ENCODE measurements around the gene VAV1. TPM values are rescaled to one million over a fixed set of nuclear protein-coding genes. Genes with fewer than 3 reads are reported as not detected.

VAV1 gene
- polyA plus RNA-seq, 1 donor from 2014 or later = not detected

GRCh38 chr19:6723738-6724137 is 48.8 kb upstream of the VAV1 start:
- Histone ChIP-seq H3K79me2 (replicated peaks; ENCODE audit: insufficient read depth, low read length) (no peaks in the 10 kb centered on the region), H4K20me1 (ENCODE audit: insufficient read depth) (no peaks in the 10 kb centered on the region), H3K9me2 (ENCODE audit: insufficient read depth, low read length) (no peaks in the 10 kb centered on the region), H3F3A (ENCODE audit: insufficient read depth, low read length, poor library complexity, severe bottlenecking) (no peaks in the 10 kb centered on the region), H3K27ac (ENCODE audit: low read length) (no peak overlapping the region), H3K36me3 (ENCODE audit: insufficient read depth, low read length) (no peaks in the 10 kb centered on the region), H3K27me3 (ENCODE audit: insufficient read depth, low read depth, low read length) (no peaks in the 10 kb centered on the region), H3K4me2 (ENCODE audit: low read length) (no peak overlapping the region), H3K9me3 (ENCODE audit: low read length) (no peaks in the 10 kb centered on the region), H2AFZ (ENCODE audit: low read depth, low read length) (no peak overlapping the region), H3K4me3 (ENCODE audit: low read length) (no peak overlapping the region), H3K9ac (ENCODE audit: low read length) (no peak overlapping the region)
- no peak for TF ChIP-seq TAF1 (IDR thresholded peaks at IDR 0.05; ENCODE audit: low read depth)
- TF ChIP-seq, protein P1, sequence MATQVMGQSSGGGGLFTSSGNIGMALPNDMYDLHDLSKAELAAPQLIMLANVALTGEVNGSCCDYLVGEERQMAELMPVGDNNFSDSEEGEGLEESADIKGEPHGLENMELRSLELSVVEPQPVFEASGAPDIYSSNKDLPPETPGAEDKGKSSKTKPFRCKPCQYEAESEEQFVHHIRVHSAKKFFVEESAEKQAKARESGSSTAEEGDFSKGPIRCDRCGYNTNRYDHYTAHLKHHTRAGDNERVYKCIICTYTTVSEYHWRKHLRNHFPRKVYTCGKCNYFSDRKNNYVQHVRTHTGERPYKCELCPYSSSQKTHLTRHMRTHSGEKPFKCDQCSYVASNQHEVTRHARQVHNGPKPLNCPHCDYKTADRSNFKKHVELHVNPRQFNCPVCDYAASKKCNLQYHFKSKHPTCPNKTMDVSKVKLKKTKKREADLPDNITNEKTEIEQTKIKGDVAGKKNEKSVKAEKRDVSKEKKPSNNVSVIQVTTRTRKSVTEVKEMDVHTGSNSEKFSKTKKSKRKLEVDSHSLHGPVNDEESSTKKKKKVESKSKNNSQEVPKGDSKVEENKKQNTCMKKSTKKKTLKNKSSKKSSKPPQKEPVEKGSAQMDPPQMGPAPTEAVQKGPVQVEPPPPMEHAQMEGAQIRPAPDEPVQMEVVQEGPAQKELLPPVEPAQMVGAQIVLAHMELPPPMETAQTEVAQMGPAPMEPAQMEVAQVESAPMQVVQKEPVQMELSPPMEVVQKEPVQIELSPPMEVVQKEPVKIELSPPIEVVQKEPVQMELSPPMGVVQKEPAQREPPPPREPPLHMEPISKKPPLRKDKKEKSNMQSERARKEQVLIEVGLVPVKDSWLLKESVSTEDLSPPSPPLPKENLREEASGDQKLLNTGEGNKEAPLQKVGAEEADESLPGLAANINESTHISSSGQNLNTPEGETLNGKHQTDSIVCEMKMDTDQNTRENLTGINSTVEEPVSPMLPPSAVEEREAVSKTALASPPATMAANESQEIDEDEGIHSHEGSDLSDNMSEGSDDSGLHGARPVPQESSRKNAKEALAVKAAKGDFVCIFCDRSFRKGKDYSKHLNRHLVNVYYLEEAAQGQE (IDR thresholded peaks at IDR 0.05; ENCODE audit: borderline replicate concordance) = no peak
- TF ChIP-seq RAD21 (conservative IDR thresholded peaks at IDR 0.05) = no peak
- no peak for TF ChIP-seq MXI1 (conservative IDR thresholded peaks at IDR 0.05; ENCODE audit: poor library complexity, severe bottlenecking)
- TF ChIP-seq EP300 (conservative IDR thresholded peaks at IDR 0.05; ENCODE audit: poor library complexity, severe bottlenecking) = no peak
- no peak for TF ChIP-seq CTCF (IDR thresholded peaks at IDR 0.05; ENCODE audit: poor library complexity, severe bottlenecking)
- no peak for TF ChIP-seq EZH2 (IDR thresholded peaks at IDR 0.05; ENCODE audit: borderline replicate concordance, insufficient read depth, low read length, poor library complexity, severe bottlenecking)
- no peak for TF ChIP-seq POLR2AphosphoS5 (IDR thresholded peaks at IDR 0.05)
- TF ChIP-seq SMC3 (conservative IDR thresholded peaks at IDR 0.05; ENCODE audit: poor library complexity) = no peak

GRCh38 chr19:6724631-6725492 is 47.6 kb upstream of the VAV1 start:
- no peak overlapping the region for H3K4me2 ChIP-seq (ENCODE audit: low read length)
- no peaks in the 10 kb centered on the region for H3K79me2 ChIP-seq (replicated peaks; ENCODE audit: insufficient read depth, low read length)
- no peak overlapping the region for H3K9ac ChIP-seq (ENCODE audit: low read length)
- TF ChIP-seq EP300 (conservative IDR thresholded peaks at IDR 0.05; ENCODE audit: poor library complexity, severe bottlenecking) = no peak
- no peak for TF ChIP-seq TAF1 (IDR thresholded peaks at IDR 0.05; ENCODE audit: low read depth)
- TF ChIP-seq RAD21 (conservative IDR thresholded peaks at IDR 0.05) = no peak
- TF ChIP-seq EZH2 (IDR thresholded peaks at IDR 0.05; ENCODE audit: borderline replicate concordance, insufficient read depth, low read length, poor library complexity, severe bottlenecking) = no peak
- TF ChIP-seq, protein P1 (IDR thresholded peaks at IDR 0.05; ENCODE audit: borderline replicate concordance) = no peak
- no peak for TF ChIP-seq SMC3 (conservative IDR thresholded peaks at IDR 0.05; ENCODE audit: poor library complexity)
- TF ChIP-seq MXI1 (conservative IDR thresholded peaks at IDR 0.05; ENCODE audit: poor library complexity, severe bottlenecking) = no peak
- no peak for TF ChIP-seq POLR2AphosphoS5 (IDR thresholded peaks at IDR 0.05)
- TF ChIP-seq CTCF (IDR thresholded peaks at IDR 0.05; ENCODE audit: poor library complexity, severe bottlenecking) = no peak
- no peaks in the 10 kb centered on the region for H4K20me1 ChIP-seq (ENCODE audit: insufficient read depth)
- H3K27me3 ChIP-seq (ENCODE audit: insufficient read depth, low read depth, low read length) = no peaks in the 10 kb centered on the region
- H2AFZ ChIP-seq (ENCODE audit: low read depth, low read length) = no peak overlapping the region
- H3K36me3 ChIP-seq (ENCODE audit: insufficient read depth, low read length) = no peaks in the 10 kb centered on the region
- no peaks in the 10 kb centered on the region for H3K9me3 ChIP-seq (ENCODE audit: low read length)
- H3K27ac ChIP-seq (ENCODE audit: low read length) = no peak overlapping the region
- H3F3A ChIP-seq (ENCODE audit: insufficient read depth, low read length, poor library complexity, severe bottlenecking) = no peaks in the 10 kb centered on the region
- no peak overlapping the region for H3K4me3 ChIP-seq (ENCODE audit: low read length)
- no peaks in the 10 kb centered on the region for H3K9me2 ChIP-seq (ENCODE audit: insufficient read depth, low read length)
